Mesenteric fat pad (tissue), 1 donor: Measurements from ENCODE around the gene EML1. TPM values are rescaled to one million over a fixed set of nuclear protein-coding genes. Genes with fewer than 3 reads are reported as not detected.

ENCODE experiments used
- DNase-seq: peaks from one replicate; pipeline ENCODE4 v3.0.0-alpha.2; 2020; ENCODE audit warnings: low spot score
- total RNA-seq: library from RNA; stranded (reverse); fragmentation: NEBNext Ultra II Directional; extraction: Animal tissue kit (Norgen Biotek cat#: 25700); gene quantifications from one replicate; pipeline ENCODE4 v1.2.1, GENCODE V29; 2021
- donor health status: DM: yes; HTN: yes; CAD: no.

Gene EML1
- total RNA-seq, 1 donor from 2014 or later, result 32.5 TPM

DNA sequence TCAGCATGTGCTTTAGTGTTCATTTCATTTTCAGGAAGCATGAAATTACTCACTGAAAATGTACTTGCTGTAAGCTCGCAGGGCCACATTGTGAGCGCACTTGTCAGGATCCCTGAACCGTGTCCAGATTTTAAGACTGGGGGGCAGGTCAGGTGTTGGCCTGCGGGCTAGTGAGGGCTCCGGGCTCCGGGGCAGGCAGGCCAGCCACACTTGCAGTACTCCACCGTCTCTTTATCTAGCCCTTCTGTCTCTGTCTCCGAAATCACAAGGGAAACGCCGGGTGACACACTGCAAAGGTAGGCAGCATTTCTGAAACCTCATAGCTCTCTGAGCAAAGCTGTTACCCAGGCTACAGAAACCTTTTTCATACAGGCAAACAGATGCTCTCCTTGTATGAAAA, 98.7 kb downstream of the EML1 start:
- no peak for DNase-seq

DNA sequence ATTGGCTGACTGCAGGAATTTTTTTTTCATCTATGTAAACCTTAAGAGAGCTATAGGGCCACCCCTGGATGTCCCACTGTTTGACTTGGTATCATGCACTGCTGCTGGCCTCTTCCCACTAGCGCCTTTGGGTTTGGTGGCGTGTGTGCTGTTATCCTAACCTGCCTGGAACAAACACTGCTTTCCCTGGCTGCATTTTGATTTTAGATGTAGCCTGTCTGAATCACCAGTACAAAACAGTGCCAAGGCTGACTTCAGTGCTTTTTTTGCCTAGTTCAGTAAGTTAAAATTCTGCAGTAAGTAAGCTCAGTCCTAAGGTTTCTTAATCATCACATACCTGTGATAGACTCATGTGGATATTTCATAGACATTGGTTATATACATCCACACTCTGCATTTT, 99.2 kb downstream of the EML1 start:
- no peak for DNase-seq

DNA sequence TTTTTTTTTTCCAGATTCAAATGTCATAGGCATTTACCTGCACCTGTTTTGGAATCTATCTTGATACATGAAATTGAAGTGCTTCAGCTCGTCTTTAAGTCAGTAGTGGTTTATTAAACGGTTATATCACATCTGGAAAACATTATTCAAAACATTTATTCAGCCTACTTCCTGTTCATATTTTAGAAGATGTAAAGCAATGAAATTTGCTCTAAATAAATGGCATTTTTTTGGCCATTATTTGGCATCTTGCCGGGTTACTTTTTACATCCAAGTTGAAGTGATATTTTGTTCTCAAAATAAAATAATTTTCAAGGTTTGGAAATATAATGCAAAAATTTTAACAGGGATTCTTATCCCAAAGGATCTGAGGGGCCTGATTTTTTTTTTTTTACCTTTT, 103.1 kb downstream of the EML1 start:
- no peak for DNase-seq

DNA sequence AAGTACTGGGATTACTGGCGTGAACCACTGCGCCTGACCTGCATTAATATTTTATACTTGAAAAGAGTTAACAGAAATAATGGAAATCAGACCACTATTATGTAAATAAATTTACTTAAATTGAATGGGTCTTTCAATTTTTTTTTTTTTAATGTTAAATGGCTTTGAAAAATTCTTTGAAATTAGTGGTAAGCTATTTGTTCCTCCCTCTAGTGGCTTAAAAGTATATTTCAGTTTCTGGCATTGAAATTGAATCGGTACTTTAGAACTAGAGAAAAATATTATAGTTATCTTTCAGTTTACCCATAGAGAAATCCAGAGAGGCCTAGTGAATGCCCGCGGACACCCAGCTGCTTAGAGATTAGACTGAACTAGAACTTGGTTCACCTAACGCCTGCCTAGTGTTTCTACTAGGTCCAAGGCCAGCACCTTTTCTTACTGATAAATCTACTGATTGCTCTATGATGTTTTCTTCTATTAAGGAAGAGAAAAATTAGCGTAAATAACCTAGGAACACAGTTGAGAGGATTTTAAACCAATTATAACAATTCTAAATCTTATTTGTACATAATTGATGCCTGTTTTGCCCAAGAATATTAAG, 106.5 kb downstream of the EML1 start:
- DNase-seq, result no peak

DNA sequence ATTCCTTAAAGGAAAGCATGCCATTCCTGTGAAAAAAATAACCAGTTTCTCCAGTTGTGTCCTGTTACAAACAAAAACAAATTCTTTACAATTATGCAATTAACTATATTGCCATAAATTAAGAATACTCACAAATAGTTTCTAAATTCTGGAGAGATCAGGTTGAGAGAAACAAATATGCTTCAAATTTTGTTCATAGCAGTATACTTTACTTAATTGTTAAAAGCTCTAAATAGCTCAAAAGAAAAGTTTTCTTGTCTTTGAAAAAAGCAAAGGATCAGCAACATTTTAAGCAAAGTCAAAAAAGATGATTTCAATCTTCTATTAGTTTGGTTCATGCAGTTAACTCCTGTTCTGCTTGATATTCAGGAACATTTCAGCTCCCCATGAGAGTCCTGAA, 109.7 kb downstream of the EML1 start:
- no peak for DNase-seq

DNA sequence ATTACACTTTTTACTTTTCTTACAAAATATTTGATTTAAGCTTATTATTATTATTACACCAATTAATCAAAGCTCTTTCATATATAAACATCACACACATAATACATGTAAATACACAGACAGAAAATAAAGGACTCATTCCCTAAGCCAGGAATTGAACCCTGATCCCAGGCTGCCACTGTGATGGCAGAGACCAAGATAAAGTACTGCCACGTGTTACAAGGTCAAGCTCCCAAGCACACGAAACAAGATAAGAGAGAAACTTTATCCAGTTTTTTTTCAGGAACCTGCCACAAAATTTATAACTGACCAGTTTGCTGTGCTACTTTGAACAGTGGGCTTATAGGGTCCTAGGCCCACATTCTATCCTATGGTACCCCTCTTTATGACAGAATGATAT, 111.3 kb downstream of the EML1 start:
- DNase-seq, result no peak

DNA sequence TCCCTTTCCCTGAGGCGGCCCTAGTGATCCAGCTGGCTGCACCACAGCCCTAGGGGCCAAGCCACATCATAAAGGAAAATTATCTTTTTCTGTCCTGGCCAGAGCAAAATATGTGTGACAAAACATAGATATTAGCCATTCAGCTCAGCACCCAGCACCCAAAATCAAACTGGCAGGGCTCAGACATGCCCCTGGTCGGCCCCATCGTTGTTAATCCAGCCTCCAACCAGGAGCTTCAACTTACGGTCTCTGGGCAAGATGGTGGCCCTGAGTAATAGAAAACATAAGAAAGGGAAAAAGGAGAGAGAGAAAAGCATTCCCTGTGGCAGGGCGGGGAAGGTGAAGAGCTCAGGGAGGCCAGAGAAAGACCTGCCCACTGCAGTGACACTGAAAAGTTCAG, 111.9 kb downstream of the EML1 start:
- DNase-seq, result peak; percentile 75

DNA sequence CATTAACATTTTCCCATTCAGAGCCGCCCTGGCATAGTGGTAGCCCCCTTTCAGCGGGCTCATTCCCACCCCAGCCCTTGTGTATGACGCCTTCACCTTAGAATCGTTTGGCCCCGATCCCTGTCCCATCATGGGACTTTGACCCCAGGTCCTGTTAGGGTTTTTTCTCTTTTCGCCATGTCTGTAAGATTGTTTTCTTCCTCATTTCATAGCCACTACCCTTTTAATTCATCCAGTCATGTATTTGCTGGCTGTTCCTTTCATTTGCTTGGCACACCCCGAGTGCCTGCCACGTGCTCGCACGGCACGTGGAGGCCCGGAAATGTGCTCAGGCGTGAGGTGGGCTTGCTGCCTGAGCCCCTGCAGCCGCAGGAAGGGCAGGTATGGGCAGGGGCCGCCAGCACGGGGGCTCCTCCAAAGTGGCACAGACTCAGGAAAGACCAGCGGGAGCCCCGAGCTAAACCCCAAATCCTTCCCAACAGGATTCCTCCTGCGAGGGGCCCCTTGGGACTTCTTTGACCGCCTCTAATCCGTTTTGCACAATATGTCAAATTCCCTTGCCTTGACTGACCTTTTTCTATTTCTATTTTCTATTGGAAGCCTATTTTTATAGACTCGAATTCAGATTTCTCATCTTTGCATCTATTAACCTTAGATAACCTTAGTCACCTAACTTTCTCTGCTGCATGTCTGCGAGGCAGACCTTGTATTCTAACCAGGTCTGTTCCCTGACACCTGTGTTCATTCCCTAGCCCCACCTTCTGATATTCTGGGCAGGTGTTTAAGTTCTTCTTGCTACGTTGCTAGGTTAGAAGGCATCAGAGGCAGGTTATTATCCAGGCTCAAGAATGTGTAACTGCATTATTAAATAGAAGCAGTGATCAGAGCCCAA, 114.8 kb downstream of the EML1 start:
- peak; percentile 69 for DNase-seq

DNA sequence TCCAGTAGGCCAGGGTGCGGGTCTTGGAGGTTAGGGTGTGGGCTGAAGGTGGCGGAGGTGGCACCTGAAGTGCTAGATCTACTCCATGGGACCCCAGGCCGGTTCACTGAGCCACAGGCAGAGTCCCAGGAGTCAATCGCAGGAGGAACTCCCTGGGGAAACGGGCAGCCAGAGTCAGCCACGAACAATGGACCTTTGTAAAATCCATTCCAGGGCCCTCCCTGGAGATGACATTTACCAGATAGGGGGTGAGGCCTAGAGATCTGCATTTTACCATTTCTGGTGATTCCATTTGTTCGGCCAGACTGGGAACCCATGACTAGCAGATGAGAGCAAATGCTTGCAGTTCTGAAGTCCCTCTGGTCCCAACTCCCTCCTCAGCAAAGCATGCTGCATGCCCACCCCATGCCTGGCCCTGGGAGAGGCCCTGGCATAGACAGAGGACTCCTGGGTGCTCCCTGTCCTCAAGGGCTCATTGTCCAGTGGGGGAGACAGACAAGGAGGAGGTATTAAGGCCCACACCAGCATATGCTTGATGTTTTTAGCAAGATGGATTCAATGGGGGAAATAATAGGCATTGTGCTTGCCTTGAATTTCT, 115.5 kb downstream of the EML1 start:
- peak; percentile 77 for DNase-seq

DNA sequence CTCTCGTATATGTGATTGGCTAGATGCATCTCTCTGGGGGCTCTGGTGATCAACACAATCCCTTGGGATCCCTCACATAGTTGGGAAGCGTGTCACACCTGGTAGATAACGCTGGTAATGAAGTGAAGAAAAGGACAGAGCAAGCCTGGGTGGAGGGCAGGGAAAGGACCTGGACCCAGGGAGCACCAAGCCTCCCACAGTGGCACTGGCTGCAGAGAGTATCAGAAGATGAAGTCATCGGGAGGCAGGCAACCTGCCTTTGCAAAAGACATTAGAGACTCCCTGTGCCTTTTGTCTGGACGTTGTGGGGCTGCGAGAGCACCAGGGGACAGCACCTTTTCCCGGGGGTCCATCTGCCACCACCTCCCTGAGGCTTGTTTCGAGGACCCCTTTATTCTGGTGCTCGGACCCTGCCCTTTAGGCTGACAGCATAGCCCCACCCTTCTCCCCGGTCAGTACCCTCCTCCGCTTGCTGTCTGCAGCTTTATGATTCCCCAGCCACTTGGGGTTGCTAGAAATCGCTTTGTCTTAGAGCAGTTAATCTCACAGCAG, 116.4 kb downstream of the EML1 start:
- DNase-seq, result peak; percentile 41

DNA sequence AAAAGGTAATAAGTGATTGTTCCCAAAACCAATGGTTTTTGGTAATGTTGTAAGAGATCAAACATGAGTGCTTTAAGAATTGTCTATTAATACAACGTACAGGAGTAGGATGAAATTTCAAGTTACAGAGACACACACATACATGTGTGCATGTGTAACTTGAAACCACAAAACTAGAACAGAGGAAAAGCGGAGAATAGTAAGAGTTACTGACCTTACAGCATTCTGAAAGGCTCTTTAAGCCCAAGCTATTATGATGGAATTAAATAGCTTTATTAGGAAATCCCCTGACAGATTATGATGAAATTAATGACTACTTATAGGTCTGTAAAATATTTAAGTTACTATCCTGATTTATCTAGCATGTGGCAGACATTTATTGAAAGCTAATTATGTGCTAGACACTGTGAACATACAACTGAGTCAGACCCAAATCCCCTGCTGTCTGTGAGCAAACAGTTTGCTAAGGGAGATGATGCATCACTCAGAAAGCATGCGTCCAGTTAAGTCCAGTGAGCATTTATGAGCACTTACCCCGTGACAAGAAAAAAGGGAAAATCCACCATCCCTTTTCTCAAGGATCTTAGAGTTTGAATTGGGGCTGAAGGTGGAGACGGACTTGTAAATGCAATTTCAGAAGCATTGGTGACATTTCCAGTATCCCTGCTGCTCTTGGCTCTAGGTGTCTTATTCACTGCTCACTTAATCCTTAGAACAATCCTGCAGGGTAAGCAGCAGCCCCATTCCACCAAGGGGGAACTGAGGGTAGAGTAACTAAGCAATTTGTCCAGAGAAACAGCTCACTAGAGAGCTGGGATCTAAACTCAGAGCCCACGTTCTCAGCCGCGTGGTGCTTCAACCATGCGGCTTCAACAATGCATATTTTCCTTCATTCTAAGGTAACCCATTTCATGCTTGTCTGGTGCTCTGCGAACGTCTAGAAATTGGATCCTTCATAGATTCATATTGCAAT, 117.4 kb downstream of the EML1 start:
- DNase-seq, result no peak

DNA sequence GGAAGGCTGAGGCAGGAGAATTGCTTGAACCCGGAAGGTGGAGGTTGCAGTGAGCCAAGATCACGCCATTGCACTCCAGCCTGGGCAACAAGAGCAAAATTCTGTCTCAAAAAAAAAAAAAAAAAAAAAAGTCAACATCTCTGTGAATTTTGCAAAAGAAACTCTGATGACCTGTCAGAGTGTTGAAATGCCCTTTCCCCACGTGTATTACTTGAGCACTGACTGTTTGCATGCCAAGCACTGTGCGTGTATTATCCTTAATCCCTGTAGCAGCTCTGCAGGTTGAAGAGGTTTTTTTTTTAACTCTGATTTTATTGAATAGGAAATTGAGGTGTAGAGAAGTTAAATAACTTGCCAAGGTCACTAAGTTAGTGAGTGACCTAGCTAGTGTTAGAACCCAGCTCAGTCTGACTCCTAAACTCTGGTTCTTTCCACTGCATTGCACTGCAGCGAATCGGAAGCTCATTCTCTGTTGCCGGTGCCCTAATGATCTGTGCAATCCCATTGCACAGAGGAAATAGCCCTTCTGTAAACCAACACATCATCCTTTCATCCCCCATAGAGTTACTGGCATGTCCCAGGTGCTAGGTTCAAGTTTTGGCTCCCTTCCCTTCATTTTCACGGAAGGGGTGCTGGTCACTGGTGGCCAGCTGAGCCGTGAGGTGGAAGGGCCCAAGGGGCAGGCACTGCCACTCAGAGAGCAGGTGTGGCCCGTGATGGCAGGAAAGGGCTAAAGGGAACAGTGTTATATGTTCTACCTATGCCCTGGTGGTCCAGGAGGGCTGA, 122.3 kb downstream of the EML1 start:
- peak; percentile 28 for DNase-seq

DNA sequence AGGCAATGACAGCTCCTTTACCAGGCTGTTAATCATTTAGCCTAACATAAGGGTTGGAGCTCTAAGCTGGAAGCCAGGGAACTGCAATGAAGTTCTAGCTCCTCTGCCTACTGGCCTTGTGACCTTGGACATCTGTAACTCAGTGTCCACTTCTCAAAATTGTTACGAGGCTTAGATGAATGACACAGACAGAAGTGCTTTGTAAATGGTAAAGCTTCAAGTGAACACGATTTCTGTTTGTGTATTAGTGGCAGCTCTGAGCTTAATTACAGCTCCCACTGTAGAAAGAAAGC, 122.8 kb downstream of the EML1 start:
- DNase-seq, result no peak

DNA sequence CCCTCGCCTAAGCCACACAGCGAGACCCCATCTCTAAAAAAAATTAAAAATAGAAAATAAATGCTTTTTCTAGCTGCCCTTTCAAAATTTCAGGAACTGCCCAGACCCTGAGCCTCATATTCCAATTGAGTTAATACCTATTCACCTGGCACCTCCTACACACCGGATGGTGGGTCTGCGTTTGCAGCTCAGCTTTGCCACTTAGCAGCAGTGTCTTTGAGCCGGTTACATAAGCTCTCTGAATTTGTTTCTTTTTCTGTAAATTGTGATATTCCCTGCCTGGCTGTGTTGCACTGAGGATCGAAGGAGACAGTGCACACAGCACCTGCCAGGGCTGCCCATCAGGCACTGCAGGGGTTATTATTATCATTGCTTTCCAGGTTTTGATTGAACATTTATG, 125.6 kb downstream of the EML1 start:
- peak; percentile 35 for DNase-seq

DNA sequence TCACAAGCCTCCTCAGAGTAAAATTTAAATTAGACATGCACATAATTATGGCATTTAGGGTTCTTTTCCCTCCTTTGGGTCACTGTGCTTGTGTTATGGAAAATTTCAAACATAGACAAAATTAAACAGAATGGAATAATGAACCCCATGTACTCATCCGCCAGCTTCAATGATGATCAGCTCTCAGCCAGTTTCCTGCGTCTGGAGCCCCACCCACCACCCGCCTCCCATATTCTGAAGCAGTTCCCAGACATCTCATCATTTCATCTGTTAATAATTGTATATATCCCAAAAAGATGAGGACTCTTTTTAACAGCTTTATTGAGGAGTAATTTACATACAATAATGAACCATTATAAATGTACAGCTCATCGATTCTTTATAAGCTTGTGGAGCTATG, 128.2 kb downstream of the EML1 start:
- DNase-seq, result peak; percentile 60

DNA sequence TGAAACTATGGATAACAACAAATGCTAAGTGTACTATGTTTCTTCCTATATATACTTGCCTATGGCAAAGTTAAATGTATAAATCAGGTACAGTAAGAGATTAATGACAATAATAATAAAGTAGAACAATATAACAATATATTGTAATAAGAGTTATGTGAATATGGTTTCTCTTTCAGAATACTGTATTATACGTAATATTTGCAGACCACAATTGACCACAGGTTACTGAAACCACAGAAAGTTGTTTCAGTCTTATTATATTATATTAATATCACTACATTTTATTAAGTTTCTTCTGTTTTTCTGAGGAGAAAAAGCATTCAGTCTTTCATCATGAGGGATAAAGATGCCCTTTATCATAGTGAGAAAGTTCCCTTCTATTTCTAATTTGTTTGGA, 131.2 kb downstream of the EML1 start:
- no peak for DNase-seq

DNA sequence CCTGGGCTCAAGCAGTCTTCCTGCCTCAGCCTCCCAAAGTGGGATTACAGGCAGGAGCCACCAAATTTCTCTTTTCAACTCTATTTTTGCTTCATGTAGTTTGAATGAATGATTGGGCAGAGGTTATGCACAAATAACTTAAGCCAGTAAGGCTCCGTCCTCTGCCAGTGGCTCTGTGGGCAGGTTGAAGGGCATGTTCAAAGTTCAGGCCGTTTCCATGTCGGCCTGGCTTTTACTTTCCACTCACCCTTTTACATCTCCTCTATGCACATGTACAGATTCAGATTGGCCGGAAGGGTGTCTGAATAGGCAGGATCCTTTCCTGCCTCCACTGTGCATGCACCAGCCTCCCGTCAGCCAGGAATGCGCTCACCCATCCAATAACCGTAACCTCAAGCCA, 132.3 kb downstream of the EML1 start:
- DNase-seq, result no peak

DNA sequence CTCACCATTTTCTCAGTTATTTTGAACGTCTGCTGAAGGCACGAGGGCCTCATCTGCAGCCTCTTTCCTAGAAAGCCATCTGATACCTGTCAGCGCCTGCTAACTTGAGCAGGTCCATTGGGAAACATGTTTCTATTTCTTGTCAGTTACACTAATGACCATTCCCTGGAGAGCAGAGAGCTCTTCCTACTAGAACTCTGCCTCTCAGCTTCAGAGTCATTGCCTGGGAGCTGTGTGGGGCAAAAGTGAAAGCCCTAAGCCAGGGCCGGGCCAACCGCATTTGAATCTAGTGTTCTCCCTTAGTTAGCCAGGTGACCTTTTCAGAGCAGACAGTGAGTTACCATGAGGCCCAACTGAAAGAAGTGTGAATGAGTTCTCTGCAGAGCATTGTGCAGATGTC, 135.8 kb downstream of the EML1 start:
- DNase-seq, result peak; percentile 55

DNA sequence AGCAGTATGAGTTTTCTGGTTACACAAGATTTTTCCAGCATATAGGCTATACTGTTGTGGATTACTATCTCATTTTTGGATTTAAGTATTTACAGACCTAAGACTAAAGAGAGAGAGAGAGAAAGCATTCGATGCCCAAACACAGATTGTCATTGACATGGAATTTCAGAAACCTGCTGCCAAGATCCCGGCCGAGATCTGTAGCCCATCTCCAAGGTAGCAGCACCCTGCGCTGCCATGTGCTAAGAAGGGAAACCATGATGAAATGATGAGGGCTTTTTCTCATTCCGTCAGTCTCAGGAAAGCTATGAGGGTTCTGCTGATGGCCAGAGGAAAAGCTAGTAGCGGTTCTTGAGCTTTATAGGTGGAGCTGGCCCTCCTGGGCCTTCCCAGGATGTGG, 136.4 kb downstream of the EML1 start:
- peak; percentile 41 for DNase-seq
